AG09319 (cell line): ENCODE data around the gene PRKCZ.

Experiments
- DNase-seq: peaks from one replicate; pipeline ENCODE4 v3.0.0-alpha.2; 2010; ENCODE audit warnings: low read depth; ENCODE audit errors: extremely low read depth
- TF ChIP-seq, protein P1 (sequence below): IDR thresholded peaks from 2 replicates; pipeline ENCODE4 v1.5.1; 2011; ENCODE audit warnings: low read depth, mild to moderate bottlenecking, inconsistent platforms, low read length, moderate library complexity

PRKCZ gene

DNA sequence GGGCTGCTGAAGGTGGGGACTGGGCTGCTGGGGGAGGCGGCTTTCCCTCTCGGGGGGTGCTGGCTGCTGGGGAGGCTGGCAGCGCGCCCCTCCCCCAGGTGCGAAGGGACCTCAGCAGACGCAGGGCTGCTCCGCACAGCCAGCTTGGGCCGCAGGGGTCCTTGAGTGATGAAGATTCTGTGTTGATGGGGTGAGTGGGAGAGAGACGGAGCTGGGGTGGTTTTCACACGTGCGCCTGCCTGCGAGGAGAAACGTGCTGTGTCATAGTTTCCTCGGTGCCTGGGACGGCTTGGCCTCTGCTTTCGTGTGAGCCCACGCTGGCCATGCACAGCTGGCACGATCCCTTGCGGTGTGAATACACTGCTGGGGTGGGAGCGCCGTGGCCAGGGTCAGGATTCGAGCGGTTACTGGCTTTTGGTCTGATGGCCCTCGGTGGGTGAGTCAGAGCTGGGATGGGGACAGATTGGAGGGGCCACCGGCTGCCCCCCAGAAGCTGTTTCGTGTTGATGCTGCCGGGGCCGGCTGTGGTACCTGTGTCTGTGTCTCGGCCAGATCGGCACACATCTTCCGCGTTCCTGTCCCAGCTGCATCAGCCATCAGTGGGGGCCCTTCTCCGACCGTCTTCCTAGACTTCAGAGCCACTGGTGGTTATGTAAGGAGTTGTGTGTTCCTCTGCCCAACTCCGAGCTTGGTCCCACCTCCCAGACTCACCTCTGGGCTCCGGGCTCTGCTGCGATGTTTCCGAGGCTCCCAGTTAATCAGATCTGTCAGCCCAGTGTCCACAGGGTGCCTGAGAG lies 24.9 kb downstream of the PRKCZ start:
- no peak for DNase-seq
- TF ChIP-seq, protein P1, sequence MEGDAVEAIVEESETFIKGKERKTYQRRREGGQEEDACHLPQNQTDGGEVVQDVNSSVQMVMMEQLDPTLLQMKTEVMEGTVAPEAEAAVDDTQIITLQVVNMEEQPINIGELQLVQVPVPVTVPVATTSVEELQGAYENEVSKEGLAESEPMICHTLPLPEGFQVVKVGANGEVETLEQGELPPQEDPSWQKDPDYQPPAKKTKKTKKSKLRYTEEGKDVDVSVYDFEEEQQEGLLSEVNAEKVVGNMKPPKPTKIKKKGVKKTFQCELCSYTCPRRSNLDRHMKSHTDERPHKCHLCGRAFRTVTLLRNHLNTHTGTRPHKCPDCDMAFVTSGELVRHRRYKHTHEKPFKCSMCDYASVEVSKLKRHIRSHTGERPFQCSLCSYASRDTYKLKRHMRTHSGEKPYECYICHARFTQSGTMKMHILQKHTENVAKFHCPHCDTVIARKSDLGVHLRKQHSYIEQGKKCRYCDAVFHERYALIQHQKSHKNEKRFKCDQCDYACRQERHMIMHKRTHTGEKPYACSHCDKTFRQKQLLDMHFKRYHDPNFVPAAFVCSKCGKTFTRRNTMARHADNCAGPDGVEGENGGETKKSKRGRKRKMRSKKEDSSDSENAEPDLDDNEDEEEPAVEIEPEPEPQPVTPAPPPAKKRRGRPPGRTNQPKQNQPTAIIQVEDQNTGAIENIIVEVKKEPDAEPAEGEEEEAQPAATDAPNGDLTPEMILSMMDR: no peak

DNA sequence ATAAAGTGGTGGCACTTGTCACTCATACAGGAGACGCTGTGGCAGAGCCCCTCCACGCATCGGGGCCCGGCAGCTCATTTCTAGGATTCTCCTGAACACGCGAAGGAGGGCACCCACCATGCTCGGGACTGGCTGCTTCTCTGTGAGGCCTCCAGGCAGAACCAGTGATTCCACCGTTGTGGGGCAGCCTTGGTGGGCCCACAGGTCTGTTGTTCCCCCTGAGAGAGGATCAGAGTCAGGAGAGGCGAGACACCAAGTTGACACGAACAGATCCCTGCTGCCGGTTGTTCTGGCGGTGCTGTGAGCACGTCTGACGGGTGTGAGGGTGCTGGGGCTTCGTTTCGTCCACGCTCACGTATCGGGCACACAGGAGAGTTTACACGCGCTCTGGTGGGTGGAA lies 26.6 kb downstream of the PRKCZ start:
- TF ChIP-seq, protein P1: no peak
- no peak for DNase-seq

DNA sequence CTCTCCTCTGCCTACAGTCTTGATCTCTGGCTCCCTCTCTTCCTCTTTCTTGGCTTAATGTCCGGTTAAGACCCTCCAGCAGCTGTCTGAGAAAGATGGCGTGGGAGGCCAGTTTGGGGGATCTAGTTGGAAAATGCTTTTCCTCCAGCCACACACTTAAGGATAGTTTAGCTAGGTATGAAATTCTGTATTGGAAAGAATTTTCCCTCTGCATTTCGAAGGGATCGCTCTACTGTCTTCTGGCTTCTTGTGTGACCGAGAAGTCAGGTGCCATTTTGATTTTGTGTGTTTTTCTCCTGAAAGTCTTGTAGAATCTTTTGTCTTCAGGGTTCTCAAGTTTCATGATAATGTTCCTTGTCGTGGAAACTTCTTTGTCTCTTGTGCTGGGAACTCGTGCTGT lies 28.0 kb downstream of the PRKCZ start:
- TF ChIP-seq, protein P1: no peak
- no peak for DNase-seq

DNA sequence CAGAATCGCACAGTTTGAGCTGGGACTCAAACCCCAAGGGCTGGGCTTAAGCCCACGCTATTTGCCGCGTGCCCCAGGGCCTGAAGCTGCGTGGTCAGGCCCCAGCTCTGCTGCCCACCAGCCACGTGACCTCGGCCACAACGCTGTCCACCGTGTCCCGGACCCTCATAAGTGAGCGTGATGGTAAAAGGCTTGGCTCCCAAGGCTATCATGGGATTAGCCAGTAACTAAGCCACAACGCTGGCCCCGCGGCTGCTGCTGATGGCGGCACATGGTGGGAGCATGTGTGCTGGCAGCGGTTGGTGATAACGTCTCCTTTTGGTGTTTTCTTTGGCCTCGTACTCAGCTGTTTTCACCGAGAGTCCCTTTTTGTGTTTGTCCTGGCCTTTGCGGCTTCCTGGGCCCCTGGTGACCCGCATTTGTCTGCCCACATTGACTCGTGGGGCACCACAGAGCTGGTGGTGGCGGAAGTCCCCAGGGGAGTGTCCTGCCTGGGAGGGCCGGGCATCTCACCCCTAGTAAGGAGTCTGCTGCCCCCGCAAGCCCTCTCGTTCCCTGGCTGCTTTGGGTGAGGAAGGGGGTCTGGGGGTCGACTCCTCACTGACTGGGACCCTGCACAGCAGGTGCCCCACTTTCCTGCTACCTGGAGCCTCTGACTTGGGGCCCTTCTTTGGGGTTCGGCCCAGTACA lies 29.3 kb downstream of the PRKCZ start:
- no peak for DNase-seq
- TF ChIP-seq, protein P1: no peak

DNA sequence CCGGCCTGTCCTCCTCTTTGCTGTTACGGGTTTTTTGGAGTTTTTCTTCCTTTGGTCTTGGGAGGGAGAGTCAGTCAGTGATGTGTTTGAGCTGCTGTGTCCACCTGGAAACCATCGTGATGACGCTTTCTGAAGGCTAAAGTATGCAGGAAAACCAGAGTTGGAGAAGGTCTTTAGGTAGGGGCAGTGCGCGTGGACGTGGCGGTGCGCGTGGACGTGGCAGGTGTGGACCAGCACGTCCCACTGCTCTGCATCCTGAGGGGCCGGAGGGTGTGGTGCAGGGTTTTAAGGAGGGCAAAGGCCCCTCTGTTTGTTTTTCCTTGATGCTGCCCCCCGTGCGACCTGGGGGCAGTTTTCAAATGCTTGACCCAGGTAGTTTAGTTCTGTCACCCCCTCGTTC lies 29.9 kb downstream of the PRKCZ start:
- DNase-seq: no peak
- TF ChIP-seq, protein P1: no peak

DNA sequence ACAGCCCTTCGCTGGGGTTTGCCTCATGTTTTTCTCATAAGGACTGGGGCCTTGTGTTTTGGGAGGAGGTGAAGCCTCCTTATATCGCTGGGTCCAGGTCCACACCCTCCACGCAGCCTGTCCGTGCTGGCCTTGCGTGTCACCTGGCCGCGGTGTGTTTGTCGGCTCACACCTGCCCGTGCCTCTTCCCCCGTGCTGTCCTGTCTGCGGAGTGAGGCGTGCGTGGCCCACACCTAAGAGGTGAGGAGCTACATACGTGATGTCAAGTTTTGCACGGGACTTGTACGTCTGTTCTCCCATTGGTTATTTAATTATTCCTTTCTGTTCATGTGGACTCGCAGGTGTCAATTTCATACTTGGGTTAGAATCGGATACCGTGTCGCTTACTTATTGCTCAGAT lies 30.7 kb downstream of the PRKCZ start:
- TF ChIP-seq, protein P1: no peak
- no peak for DNase-seq

DNA sequence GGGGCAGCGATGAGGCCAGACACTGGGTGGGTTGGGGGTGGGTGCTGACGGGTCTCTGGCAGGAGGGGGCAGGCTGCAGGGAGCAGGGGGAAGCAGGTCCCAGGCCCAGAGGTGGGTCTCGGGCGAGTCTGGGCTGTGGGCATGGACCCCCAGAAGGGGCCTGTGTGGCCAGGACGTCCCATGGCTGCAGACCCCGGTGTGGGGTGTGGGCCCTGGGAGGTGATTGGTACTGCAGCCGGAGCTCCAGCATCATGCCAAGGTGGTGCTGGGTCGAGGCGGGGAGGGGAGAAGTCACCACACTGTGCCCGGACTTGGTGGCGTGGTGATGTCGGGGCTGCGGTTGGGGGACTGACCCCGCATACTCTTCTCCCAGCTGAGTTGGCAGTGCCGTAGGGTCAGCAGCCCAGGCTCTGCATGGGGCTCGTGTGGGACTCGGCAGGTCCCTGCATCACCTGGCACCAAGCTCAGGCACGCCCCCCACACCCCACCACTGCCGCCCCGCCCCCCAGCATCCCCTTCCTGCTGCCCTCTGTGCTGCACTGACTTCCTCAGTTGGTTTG lies 31.2 kb downstream of the PRKCZ start:
- TF ChIP-seq, protein P1: no peak
- DNase-seq: no peak
